MG63 (cell line): ENCODE data around the gene HNRNPUL2. TPM values are rescaled to one million over a fixed set of nuclear protein-coding genes. Genes with fewer than 3 reads are reported as not detected.
"Not testable (repeated sequence)": the region's sequence is repeated elsewhere in the genome, so short reads cannot be mapped to it uniquely, and the experiment has no call there.

Source experiments
- DNase-seq: peaks from one replicate; pipeline ENCODE4 v3.0.0-alpha.2; 2020
- H3K27me3 ChIP-seq: fragments of 250-450 bp; sonication (Bioruptor Pico); 2 replicates; pipeline ENCODE4 v1.5.1; 2020; ENCODE audit warnings: mild to moderate bottlenecking, moderate library complexity
- H3K36me3 ChIP-seq: fragments of 250-450 bp; sonication (Bioruptor Pico); 2 replicates; pipeline ENCODE4 v1.5.1; 2020; ENCODE audit warnings: mild to moderate bottlenecking, moderate library complexity
- H3K4me3 ChIP-seq: fragments of 250-450 bp; sonication (Bioruptor Pico); 2 replicates; pipeline ENCODE4 v1.5.1; 2020; ENCODE audit warnings: mild to moderate bottlenecking, moderate library complexity
- H3K9me3 ChIP-seq: fragments of 250-450 bp; sonication (Bioruptor Pico); 2 replicates; pipeline ENCODE4 v1.5.1; 2020; ENCODE audit warnings: mild to moderate bottlenecking, moderate library complexity
- total RNA-seq: library from RNA; depleted of rRNA; stranded (reverse); fragments of >200 nt; shearing (Covaris generic); gene quantifications from 2 replicates; pipeline ENCODE4 v1.2.3, GENCODE V29; 2014; ENCODE audit warnings: low replicate concordance

Gene HNRNPUL2
- total RNA-seq, 1 experiment from 2014 or later, result 4.5 TPM

DNA sequence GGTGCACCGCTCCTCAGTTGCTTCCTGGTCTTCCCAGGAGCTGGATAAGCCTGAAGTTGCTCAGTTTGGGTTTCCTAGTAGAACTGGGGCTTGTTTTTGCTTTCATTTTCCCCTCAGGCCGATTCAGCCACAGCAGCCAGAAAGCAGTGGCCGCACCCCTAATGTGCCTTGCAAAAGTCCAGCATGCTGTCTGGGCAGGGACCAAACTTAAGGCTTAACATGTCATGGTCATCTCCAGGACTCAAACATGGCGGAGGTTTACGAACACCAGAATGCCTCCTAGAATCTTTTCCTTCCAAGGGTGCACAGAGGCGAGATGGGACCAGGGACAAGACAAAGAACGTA is 17.3 kb downstream of the HNRNPUL2 start:
- peak overlapping the region; percentile 23; the same call in 1 of the 2 replicates for H3K4me3 ChIP-seq
- H3K27me3 ChIP-seq, result no peaks in the 10 kb centered on the region
- H3K9me3 ChIP-seq, result no peaks in the 10 kb centered on the region
- peaks cover 76% of the 10 kb centered on the region for H3K36me3 ChIP-seq
- peak; percentile 22 for DNase-seq

DNA sequence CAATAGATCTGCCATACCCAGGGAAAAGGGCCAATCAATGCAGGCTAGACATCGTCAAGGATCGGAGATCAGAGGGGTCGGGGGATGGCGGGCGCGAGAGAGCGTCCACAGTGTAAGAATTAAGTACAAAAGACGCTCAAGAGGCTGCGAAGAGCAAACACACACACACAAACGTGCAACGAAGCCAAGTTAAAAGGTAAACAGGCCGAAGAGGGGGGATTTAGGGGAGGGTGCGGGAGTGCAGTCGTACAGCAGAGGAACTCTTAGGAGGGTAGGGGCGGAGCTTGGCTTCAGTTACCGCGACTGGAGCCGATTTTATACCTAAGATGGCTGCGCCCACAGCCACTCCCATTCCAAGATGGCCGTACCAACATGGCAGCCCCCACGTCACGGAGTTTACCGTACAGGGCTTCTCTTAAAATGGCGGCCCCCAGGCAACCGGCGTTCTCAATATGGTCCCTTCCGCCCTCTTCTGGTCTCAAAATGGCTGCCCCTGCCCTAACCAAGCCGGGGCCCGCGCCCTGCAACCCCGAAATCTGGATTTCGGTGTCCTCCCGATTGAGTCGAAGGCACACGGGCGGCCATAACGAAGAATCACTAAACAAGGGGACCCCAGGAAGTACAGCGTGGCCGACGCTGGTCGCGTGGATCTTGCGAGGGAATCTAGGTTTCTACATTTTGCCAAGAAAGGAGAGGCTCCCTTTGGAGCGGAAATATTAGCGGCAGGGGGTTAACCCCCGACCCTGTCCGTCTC is 17.8 kb downstream of the HNRNPUL2 start:
- no peaks in the 10 kb centered on the region for H3K9me3 ChIP-seq
- H3K36me3 ChIP-seq, result peaks cover 78% of the 10 kb centered on the region
- H3K27me3 ChIP-seq, result no peaks in the 10 kb centered on the region
- H3K4me3 ChIP-seq, result peak overlapping the region; percentile 23
- peak; percentile 77 for DNase-seq

DNA sequence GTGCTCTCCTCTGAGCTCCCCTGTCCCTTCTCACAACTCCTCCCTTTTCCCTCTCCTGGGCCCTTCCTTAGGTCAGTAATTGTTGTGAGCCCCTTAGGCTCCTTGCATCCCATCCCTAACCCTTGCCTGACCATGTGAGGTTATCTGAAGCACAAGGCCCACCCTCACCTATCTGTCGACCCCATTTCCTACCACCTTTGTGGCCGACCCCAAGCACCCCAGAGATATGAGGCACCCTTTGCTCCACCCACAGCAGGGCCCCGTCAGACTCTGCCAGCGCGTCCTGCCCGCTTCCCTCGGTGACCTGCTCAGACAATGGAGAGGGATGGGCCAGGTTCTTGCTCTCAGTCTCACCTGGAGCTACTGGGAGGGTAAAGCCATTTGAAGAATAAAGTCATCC is 18.5 kb downstream of the HNRNPUL2 start:
- no peak for DNase-seq
- peaks cover 74% of the 10 kb centered on the region for H3K36me3 ChIP-seq
- no peak overlapping the region for H3K4me3 ChIP-seq
- H3K27me3 ChIP-seq, result no peaks in the 10 kb centered on the region
- no peaks in the 10 kb centered on the region for H3K9me3 ChIP-seq

DNA sequence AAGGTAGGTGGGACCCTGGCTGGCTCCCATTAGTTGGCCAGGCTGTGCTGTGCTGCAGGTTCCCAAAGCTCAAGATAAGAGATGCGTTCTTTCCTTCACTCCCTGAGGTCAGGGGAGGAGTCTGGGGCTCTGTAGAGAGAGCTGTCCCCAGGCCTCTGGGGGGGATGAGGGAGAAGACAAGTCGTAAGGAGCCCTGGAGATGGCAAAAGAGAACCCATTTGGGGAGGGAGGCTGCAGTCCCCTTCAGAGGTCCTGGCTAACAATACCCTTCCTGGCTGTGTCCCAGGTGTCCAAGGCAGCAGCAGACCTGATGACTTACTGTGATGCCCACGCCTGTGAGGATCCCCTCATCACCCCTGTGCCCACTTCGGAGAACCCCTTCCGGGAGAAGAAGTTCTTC is 18.9 kb downstream of the HNRNPUL2 start:
- Histone ChIP-seq H3K36me3 (peaks cover 74% of the 10 kb centered on the region), H3K27me3 (no peaks in the 10 kb centered on the region), H3K4me3 (no peak overlapping the region), H3K9me3 (no peaks in the 10 kb centered on the region)
- no peak for DNase-seq

DNA sequence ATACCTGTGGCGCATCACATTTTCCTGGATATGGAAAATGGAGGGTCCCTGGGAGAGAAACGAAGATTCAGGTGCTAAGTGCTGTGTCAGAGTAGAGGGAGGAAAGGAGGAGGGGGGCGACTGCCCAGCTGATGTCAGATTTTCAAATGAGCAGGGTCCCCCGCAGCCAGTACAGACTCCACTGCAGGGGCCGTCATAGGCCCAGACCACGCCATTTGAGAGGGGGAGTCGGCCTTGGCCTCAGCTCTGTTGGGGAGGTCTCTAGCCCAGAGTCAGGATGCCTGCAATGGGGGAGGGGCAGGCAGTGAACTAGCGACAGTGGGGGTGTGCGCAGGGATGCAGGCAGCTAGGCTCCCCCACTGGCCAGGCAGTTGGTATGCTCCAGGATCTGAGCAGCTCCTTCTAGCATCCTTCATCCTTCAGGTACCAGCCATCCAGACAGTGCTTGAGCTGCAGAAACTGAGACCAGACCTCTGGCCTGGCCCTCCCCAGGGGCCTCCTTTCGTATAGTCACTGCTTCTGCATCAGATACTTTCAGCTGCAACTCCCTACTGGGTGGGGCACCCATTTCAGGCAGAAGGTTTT is 19.9 kb downstream of the HNRNPUL2 start, which contains the start of the genes BSCL2 and GNG3:
TSS of gene BSCL2 (minus strand) at position 148 of the 585 bp plus-strand sequence. CDS start 229 bp downstream, outside the sequence.
TSS of gene GNG3 (plus strand) at position 400 of the 585 bp plus-strand sequence. CDS start 620 bp downstream, outside the sequence.
- DNase-seq, result no peak
- Histone ChIP-seq H3K36me3 (peaks cover 71% of the 10 kb centered on the region), H3K4me3 (peak within 1 kb of the TSS; percentile 85), H3K27me3 (no peaks in the 10 kb centered on the region), H3K9me3 (no peaks in the 10 kb centered on the region)

DNA sequence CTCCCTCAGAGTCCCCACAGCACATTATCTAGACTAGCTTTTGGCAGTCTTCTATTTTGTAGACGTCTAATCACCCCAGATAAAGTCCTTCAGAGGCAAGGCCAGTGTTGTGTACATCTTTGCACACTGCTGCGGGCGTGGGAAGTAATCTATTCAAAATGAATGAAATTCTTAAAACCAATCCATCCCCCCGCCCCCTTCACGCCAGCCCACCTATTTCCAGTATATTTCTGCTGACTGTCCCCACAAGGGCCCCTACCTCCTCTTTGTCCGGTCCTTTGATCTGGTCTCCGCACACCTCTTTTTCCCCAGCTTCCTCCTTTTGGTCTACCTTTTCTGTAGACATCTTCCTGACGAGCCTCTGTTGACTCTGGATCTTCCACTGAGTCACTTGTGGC is 20.4 kb downstream of the HNRNPUL2 start:
- Histone ChIP-seq H3K9me3 (no peaks in the 10 kb centered on the region), H3K27me3 (no peaks in the 10 kb centered on the region), H3K36me3 (peaks cover 69% of the 10 kb centered on the region), H3K4me3 (peak overlapping the region; percentile 85)
- DNase-seq, result no peak

DNA sequence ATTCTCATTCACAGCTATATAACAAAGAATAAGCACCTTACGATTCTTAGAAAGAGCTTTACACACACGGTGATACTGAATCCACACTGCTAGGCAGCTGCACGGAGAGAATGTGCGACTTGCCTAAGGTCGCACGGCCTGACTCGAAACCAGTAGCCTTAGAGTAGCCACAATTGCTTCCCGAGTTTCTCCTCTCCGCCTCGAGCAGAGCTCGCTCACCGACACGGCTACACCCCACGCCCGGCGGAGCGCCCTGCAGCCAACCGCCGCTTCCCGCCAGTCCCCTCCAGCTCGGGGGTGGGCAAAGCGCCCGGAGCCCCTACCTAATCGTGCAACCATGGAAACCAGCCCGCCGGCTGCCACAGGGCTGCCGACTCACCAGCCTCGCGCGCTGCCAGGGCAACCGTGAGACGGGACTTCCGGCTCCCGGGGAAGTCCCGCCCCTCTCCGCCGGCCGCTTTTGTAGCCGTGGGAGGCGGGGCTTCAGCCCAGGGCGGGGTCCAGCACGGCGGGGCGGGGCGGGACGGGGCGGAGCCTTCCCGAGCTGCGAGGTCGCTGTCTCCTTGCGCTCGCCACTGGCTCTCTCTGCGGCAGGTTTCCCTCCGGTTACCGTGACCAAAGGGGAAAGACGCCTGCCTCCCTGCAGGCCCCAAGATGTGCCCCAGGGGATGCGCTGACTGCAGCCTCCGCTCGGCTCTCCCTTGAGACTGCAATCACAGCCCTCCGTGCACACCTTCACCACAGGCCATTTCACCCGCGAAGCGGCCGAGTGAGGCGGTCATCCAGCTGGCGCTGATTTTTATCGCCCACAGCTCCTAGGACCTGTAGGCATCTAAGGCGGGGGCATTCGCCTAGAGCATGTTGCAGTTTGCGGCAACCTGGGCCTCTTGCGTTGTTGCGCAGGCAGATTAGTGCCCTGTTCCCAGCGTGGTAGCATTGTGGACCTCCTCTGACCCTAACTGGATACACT is 21.1 kb downstream of the HNRNPUL2 start:
- peak overlapping the region; percentile 85 for H3K4me3 ChIP-seq

DNA sequence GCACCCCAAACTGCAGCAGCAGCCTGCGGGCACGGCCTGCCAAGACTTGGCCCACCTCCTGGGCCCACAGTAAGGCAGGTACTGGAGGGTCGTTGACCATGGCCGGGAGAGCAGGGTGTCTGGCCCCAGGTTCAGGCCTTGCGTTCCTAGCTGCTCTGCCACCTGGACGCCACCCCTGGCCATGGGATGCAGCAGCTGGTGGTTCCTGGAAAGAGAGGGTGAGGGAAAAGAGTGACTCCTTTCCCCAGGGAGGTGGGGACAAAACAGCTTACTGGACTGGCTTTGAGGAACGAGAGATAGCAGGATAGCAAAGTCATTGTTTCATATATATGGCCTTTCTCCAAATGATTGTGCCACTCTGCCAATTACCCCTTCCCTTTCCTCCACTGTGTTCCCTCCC is 21.8 kb downstream of the HNRNPUL2 start:
- peak overlapping the region; percentile 85 for H3K4me3 ChIP-seq
- no peak for DNase-seq
- no peaks in the 10 kb centered on the region for H3K9me3 ChIP-seq
- H3K36me3 ChIP-seq, result peaks cover 66% of the 10 kb centered on the region
- H3K27me3 ChIP-seq, result no peaks in the 10 kb centered on the region

More for the DNA sequence above, 21.1 kb downstream of the HNRNPUL2 start:
- H3K27me3 ChIP-seq, result no peaks in the 10 kb centered on the region
- H3K9me3 ChIP-seq, result no peaks in the 10 kb centered on the region
- peaks cover 67% of the 10 kb centered on the region for H3K36me3 ChIP-seq
- peak; percentile 92 for DNase-seq

DNA sequence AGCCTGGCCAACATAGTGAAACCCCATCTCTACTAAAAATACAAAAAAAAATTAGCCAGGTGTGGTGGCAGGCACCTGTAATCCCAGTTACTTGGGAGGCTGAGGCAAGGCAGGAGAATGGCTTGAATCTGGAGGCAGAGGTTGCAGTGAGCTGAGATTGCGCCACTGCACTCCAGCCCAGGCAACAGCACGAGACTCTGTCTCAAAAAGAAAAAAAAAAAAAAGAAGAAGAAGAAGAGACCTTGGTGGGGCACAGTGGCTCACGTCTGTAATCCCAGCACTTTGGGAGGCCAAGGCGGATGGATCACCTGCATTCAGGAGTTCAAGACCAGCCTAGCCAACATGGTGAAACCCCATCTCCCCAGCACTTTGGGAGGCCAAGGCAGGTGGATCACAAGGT is 23.3 kb downstream of the HNRNPUL2 start:
- not testable (repeated sequence) for H3K4me3 ChIP-seq, H3K9me3 ChIP-seq, DNase-seq, H3K27me3 ChIP-seq
- peaks cover 55% of the 10 kb centered on the region for H3K36me3 ChIP-seq

DNA sequence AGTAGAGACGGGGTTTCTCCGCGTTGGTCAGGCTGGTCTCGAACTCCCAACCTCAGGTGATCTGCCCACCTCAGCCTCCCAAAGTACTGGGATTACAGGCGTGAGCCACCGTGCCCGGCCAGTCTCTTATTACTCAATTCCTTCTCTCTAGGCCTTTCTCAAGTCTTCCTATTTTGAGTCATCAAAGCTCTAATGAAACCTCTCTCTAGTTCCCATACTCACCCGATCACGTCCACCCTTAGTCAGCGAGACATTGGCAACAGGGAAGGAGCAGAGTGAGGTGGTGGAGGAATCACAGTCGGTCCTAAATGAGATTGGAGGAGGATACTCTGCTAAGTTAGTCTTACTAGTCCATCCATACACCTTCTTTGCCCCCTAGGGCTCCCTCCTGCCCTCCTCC is 25.0 kb downstream of the HNRNPUL2 start:
- H3K27me3 ChIP-seq, result no peaks in the 10 kb centered on the region
- peaks cover 47% of the 10 kb centered on the region for H3K36me3 ChIP-seq
- H3K9me3 ChIP-seq, result no peaks in the 10 kb centered on the region
- H3K4me3 ChIP-seq, result no peak overlapping the region
- DNase-seq, result no peak

DNA sequence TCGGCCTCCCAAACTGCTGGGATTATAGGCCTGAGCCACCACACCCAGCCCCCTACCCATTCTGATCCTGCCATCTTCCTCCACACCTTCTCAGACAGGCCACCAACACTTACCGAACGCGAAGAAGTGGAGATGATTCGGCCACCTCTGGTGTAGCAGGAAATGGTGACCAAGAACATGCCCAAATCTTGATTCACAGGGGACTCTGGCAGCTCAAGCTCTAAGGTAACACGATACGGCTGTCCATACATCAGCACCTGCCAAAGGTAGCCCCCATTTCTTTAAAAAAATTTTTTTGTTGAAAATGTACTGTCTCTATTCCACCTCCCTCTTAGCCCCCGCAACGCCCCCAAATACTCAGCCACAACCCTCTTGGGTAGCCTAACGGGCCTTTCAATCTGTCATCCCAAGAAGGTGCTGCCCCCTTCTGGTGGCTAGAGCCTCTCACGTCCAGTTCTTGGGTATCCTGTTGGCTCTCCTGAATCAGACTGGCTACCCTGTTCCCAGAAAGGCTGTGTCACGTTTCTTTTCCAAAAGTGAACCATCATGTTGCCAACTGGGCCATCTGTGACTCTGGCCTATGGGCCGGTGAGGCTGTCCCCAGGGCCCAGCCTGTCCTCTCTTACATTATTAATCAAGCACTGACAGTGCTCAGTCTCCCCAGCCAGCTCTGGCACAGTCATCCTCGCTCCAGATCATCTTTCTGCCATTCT is 32.6 kb downstream of the HNRNPUL2 start:
- Histone ChIP-seq H3K9me3 (no peaks in the 10 kb centered on the region), H3K36me3 (peaks cover 39% of the 10 kb centered on the region)
- DNase-seq, result peak; percentile 65

DNA sequence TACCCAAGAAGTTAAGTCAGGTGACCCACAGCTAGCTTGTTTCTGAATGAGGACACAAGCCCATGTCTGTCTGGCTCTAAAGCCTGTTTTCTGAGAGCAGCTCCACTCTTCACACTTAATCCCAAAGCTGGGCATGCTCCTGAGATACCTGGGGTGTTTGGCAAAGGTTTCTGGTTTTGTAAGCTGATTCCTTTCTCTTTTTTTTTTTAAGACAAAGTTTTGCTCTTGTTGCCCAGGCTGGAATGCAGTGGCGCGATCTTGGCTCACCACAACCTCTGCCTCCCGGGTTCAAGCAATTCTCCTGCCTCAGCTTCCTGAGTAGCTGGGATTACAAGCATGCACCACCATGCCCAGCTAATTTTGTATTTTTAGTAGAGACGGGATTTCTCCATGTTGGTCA is 33.6 kb downstream of the HNRNPUL2 start:
- peaks cover 39% of the 10 kb centered on the region for H3K36me3 ChIP-seq
- not testable (repeated sequence) for H3K27me3 ChIP-seq, H3K9me3 ChIP-seq, H3K4me3 ChIP-seq, DNase-seq

More for the DNA sequence above, 32.6 kb downstream of the HNRNPUL2 start:
- no peaks in the 10 kb centered on the region for H3K27me3 ChIP-seq
- no peak overlapping the region for H3K4me3 ChIP-seq

DNA sequence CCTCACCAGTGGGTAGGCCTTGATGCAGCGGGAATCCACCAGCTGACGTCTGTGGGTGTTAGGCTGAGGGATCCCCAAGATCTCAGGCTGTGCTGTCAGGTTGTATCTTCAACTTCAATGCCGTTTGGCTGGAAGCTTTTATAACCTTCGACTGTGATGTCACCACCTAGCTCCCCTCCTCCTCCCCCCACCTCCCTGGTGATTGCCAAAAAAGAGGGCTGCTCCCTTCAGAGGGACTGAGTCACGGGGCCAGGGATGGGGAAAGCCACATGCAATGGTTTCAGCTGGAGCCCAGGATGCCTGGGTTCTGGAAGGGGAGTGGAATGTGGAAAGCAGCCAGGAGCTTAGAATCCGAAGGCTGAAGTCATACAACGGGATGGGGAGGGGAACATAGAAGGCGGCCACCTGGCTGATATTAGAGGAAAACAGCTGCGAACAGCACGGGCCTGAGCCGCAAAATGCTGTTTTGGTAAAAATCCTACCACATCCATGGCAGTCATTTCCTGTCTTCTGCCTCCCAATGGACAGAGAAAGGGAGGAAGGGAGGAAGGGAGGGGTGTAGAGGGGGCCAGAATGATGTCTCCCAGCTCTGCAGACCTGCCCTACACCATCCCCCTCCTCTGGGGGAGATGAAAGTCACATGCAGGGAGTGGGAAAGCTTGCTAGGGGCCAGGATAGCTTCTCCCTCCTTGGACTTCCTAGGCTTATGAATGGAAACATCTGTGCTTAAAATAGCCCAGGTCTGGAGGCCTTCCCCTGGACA is 37.7 kb downstream of the HNRNPUL2 start, which contains the start of gene LRRN4CL:
TSS of gene LRRN4CL (minus strand) at position 110 of the 763 bp plus-strand sequence. CDS start 1,022 bp downstream, outside the sequence.
- peak; percentile 96 for DNase-seq
- H3K4me3 ChIP-seq, result no peak within 1 kb of the TSS
- no peaks in the 10 kb centered on the region for H3K27me3 ChIP-seq
- H3K9me3 ChIP-seq, result no peaks in the 10 kb centered on the region
- peaks cover 33% of the 10 kb centered on the region for H3K36me3 ChIP-seq

DNA sequence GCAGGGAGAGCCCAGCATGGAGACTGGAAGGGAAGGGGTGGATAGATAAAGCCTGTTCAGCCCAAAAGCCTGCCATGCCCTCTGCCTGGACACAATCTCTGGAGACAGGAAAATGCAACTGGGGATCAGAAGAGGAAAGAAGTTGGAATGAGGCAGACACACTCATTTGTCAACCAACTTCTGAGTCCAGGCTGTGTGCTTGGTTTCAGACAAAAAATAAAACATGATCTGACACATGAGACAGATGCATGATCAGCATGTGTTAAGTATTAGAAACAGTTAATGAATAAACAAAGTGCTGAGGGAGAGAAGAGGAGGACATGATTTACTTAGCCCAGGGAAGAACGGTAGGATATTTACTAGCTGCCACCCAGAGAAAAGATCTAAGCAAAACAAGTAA is 38.8 kb downstream of the HNRNPUL2 start:
- Histone ChIP-seq H3K9me3 (no peaks in the 10 kb centered on the region), H3K27me3 (no peaks in the 10 kb centered on the region), H3K36me3 (peaks cover 26% of the 10 kb centered on the region), H3K4me3 (no peak overlapping the region)
- no peak for DNase-seq

DNA sequence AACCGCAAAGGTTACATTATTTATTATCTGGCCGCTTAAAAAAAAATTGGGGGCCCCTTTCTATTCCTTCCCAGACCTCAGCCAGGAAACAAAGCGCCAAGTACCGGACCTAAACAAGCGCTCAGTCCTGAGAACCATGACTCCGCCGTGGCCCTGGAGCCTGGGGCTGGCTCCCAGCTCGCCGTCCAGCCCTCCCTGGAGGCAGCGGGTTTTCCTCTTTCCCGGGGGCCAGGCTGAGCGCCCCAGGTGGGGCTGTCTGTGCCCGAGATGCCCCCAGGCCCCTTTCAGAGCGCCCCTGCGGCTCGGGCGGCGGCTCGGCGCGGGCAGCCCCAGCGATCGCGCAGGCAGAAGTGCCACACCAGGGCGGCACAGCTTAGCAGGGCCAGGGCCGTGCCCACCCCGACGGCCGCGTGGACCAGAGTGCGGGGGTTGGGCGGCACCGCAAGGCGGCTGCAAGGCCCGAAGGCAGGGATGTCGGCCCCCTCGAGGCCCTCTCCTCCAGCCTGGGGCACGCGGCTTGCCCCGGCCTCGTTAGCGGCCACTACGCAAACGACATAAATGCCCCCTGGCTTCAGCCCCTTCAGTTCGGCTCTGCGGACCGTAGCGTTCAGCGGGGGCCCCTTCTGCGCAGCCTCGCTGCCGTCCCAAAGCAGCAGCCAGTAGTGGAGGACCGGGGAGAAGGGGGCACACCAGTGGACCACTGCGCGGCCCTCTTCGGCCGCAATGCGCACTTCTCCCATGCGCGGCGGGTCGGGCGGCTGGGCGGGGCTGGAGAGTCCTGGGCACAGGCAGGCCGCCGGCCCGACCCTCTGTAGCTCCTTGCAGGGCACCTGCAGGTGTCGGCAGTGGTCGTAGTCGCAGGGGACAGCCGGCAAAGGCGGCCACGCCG is 39.5 kb downstream of the HNRNPUL2 start:
- H3K27me3 ChIP-seq, result no peaks in the 10 kb centered on the region
- DNase-seq, result no peak
- H3K9me3 ChIP-seq, result no peaks in the 10 kb centered on the region
- H3K36me3 ChIP-seq, result peaks cover 19% of the 10 kb centered on the region
- no peak overlapping the region for H3K4me3 ChIP-seq
